HAP-1 (cell line): ENCODE data around the gene TTC34.

Experiments used
- DNase-seq, 2 experiments: peaks; one replicate each; pipeline ENCODE4 v3.0.0-alpha.2; 2016 to 2020; ENCODE audit warnings: low spot score in 2 of 2
- H3K27me3 ChIP-seq: fragments of 250-450 bp; sonication (Bioruptor Pico); 2 replicates; pipeline ENCODE4 v1.5.1; 2020; ENCODE audit warnings: low read depth, mild to moderate bottlenecking, moderate library complexity
- H3K36me3 ChIP-seq: fragments of 250-450 bp; sonication (Bioruptor Pico); replicated peaks from 2 replicates; pipeline ENCODE4 v1.5.1; 2020; ENCODE audit warnings: mild to moderate bottlenecking
- H3K4me1 ChIP-seq: fragments of 250-450 bp; sonication (Bioruptor Pico); 2 replicates; pipeline ENCODE4 v1.5.1; 2020; ENCODE audit warnings: mild to moderate bottlenecking
- H3K4me3 ChIP-seq: fragments of 250-450 bp; sonication (Bioruptor Pico); 2 replicates; pipeline ENCODE4 v1.5.1; 2020; ENCODE audit warnings: mild to moderate bottlenecking, moderate library complexity
- H3K9me3 ChIP-seq: fragments of 250-450 bp; sonication (Bioruptor Pico); 2 replicates; pipeline ENCODE4 v1.5.1; 2020; ENCODE audit warnings: mild to moderate bottlenecking, moderate library complexity
- in situ Hi-C: fragments of 300-500 bp; cut with MboI; formaldehyde crosslinking; loops from 3 replicates; pipeline ENCODE4 v1.14.3; 2020; ENCODE audit warnings: low sequenced_read_pairs, inconsistent platforms, mixed read lengths

The TTC34 gene

DNA sequence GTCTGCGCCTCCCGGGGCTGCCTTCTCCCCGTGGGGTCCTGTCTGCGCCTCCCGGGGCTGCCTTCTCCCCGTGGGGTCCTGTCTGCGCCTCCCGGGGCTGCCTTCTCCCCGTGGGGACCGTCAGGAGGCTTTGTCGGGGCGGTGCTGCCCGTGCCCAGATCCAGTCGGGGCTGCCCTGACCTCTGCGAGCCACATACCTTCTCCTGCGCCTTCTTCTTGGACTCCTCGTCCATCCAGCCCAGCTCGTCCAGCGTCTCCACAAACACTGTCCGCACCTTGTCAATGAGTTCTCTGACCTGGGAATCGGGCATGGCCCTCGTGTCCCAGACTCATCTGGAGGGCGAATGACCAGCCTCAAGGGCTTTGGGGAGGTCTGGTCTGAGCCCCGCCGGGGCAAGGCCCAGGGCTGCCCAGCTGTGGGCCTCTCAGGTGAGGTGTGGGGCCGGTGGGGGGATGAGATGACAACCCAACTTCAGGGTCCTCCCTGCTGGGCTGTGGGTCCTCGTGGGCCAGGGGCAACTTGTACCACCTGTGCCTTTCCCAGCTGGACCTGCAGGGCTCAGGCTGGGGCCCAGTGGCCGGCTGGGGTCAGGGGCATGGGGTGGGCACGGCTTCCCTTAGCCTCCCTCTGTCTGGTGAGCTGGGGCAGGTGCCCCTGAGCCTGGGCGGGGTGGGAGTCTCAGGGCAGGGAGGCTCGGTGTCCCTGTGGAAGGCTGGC is 205.5 kb downstream of the TTC34 start:
- no peaks in the 10 kb centered on the region for H3K4me1 ChIP-seq
- peaks cover 7% of the 10 kb centered on the region for H3K27me3 ChIP-seq
- in situ Hi-C loops = no loop called here
- H3K36me3 ChIP-seq = no peaks in the 10 kb centered on the region
- H3K9me3 ChIP-seq = no peaks in the 10 kb centered on the region
- no peak for DNase-seq
- no peak overlapping the region for H3K4me3 ChIP-seq

DNA sequence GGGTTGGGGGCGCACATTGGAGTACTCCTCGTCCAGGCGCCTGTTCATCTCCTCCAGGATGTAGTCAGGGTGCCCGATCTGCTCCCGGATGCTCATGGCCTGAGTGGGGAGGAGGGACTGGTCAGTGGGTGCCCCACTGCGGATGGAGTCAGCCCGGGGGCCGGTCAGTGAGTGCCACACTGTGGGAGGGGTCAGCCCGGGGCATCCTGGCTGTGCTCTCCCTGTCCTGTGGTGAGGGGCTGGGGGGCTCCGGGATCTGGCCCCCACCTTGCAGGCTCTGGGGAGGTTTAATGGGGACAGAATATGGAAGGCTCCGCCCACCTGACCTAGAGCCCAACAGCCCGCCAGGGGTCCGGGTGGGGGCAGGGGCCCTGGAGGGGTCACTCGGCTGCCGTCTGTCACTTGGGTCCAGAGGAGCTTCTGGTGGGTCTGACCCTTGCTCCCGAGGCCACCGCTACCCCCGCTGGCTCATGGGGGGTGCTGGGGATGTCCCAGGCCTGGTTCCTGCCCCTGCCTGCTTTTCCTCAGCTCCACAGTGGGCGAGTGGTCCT is 206.2 kb downstream of the TTC34 start:
- no peak overlapping the region for H3K4me3 ChIP-seq
- no peaks in the 10 kb centered on the region for H3K4me1 ChIP-seq
- H3K36me3 ChIP-seq = no peaks in the 10 kb centered on the region
- in situ Hi-C loops = no loop called here
- H3K27me3 ChIP-seq = peaks cover 5% of the 10 kb centered on the region
- no peak for DNase-seq
- no peaks in the 10 kb centered on the region for H3K9me3 ChIP-seq

DNA sequence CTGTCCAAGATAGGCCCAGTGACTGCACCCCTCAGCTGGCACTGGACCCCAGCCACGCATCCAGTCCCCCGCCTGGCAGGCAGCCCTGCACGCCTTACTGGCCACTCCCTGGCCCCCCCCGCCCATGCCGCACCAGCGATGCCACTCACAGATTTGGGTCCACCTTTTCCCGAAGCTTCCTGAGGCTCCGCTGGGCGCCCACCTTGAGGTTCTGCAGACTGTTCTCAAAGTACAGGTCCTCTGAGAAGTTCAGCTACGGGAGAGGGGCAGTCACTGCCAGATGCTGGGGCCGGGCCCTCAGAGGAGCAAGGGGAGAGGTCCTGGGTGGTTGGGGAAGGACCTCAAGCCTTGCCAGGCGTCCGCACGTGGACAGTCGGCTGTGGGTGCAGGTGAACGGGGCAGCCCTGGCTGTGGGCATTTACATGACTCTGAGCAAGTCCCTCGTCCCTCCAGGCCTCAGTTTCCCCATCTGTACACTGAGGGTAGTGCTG is 206.8 kb downstream of the TTC34 start:
- DNase-seq = no peak
- in situ Hi-C loops = no loop called here
- H3K4me1 ChIP-seq = no peaks in the 10 kb centered on the region
- no peaks in the 10 kb centered on the region for H3K36me3 ChIP-seq
- H3K4me3 ChIP-seq = no peak overlapping the region
- H3K27me3 ChIP-seq = peaks cover 5% of the 10 kb centered on the region
- H3K9me3 ChIP-seq = no peaks in the 10 kb centered on the region

DNA sequence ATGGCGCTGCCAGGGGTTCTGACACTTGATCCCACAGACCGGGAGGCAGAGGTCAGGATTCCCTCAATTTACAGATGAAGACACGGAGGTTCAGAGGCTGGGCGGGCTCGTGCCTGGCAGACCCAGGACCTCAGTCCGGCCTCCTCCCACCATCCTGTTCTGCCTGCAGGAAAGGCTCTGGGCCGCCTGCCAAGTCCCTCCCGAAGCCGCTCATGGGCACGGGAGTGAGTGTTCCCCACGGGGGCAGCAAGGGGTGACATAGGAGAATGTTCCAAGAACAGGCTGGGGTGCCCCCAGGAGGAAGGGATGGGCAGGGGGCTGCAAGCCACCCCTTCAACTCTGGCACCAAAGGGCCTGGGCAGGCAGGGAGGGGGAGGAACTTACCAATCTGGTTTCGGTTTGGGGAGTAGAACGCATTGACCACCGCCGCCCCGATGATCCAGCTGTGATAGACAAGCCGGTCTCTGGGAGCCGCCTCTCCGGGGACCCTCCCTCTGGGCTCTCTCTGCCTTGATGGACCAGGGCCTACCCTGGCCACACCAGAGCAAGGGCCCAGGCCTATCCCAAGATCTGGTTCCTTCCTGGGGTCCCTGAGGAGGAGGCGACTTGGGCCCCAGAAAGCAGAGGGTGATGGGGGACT is 207.4 kb downstream of the TTC34 start:
- no peaks in the 10 kb centered on the region for H3K36me3 ChIP-seq
- in situ Hi-C loops = no loop called here
- no peaks in the 10 kb centered on the region for H3K9me3 ChIP-seq
- H3K4me1 ChIP-seq = no peaks in the 10 kb centered on the region
- no peak overlapping the region for H3K4me3 ChIP-seq
- H3K27me3 ChIP-seq = peaks cover 5% of the 10 kb centered on the region
- peak in 1 of 2 experiments; percentile 21 for DNase-seq

DNA sequence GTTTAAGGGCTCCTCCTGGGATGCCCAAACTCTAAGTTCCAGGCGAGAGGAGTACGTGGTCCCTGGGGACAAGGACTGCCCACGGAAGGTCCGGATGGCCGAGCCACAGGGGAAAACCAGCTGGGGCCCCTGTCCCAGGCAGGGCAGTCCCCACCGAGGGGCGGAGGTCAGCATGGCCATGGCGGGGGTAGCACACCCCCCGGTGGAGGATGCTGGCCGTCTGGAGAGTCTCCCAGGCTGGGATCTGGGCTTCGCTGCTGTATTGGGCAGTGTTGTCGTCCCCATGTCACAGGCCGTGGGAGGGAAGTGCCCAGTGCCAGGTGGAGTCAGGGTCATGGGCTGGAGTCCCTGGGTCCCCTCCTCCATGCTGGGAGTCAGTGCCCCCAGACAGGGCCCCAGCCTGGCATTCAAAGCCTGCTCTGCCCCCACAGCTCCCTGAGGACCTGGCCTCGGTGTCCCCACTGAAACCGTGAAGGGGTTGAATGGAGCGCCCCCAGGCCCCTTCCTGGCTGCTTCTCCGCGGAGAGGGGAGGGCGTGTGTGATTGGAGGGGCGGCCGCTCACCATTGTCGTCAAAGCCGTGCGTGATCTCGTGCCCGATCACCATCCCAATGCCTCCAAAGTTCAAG is 208.1 kb downstream of the TTC34 start:
- no peak for DNase-seq
- Histone ChIP-seq H3K36me3 (no peaks in the 10 kb centered on the region), H3K9me3 (no peaks in the 10 kb centered on the region), H3K4me3 (no peak overlapping the region), H3K27me3 (peaks cover 5% of the 10 kb centered on the region), H3K4me1 (no peaks in the 10 kb centered on the region)
- in situ Hi-C loops = no loop called here

DNA sequence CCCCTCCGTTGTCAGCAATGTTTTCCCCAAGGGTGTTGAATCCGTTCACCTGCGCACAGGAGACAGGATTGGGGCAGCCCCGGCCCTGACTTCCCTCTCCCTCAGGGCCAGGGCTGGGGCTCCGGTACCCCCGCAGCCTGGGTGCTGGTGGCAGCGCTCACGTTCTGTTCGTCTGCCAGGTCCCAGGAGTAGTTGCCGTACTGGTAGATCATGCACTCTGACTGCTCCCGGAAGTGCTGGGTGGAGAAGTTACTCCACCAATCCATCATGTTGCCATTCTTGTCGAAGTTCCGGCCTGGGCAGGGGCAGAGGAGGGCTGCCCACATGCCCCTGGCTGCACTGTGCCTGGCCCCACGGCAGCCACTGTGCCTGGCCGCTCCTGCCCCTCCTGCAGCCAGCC is 208.8 kb downstream of the TTC34 start:
- no peaks in the 10 kb centered on the region for H3K4me1 ChIP-seq
- H3K36me3 ChIP-seq = no peaks in the 10 kb centered on the region
- H3K4me3 ChIP-seq = no peak overlapping the region
- H3K27me3 ChIP-seq = peaks cover 5% of the 10 kb centered on the region
- DNase-seq = no peak
- in situ Hi-C loops = no loop called here
- no peaks in the 10 kb centered on the region for H3K9me3 ChIP-seq

DNA sequence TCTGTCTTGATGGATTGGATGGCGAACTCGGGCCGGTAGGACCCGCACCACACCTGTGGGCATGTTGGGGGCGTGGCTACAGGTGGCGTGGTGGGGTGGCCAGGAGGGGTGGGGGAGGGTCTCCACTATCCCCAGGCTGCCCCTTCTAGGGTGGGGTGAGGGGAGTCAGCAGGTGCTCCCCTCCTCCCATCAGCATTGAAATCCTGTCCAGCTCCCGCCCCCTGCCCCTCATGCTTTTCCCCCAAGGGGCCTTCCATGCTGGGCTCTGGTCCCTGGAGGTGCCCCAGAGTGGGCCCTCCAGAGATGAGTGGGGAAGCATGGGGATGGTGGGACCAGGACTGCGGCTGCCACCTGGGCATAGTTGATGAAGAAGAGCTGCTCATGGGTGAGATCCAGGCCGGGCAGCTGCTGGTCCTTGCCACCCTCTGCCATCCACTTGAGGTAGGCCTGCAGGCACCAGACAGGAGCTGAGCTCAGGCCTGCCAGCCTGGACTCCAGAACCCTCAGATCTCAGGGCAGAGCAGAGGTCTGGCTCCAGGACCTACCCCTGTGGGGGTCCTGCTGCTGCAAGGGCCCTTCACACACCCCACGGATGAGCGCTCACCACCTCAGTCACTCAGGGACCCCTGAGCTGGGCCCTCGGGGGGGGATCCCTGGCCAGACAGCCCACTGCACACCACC is 209.8 kb downstream of the TTC34 start:
- Histone ChIP-seq H3K27me3 (peaks cover 5% of the 10 kb centered on the region; the same call in 1 of the 2 replicates), H3K9me3 (no peaks in the 10 kb centered on the region), H3K4me3 (no peak overlapping the region), H3K36me3 (no peaks in the 10 kb centered on the region), H3K4me1 (peaks cover 2% of the 10 kb centered on the region; the same call in 1 of the 2 replicates)
- no peak for DNase-seq
- in situ Hi-C loops = no loop called here

DNA sequence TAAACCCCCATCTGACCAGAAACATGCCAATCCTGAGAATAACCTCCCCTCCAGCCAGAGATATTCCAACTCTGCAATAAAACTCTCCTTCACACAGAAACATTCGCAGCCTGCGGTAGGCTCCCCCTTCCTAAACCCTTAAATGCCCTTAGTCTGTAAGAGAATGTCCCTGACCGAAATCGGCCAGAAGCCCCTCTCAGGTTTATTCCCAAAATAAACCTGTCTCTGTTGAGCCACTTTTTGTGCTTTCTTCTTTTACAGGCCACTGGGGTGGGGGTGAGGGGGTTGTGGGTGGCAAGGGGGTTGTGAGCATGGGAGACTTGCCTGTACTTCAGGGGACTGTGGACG is 210.3 kb downstream of the TTC34 start:
- Histone ChIP-seq H3K4me3 (no peak overlapping the region), H3K4me1 (peaks cover 2% of the 10 kb centered on the region; the same call in 1 of the 2 replicates), H3K9me3 (no peaks in the 10 kb centered on the region), H3K27me3 (peaks cover 5% of the 10 kb centered on the region; the same call in 1 of the 2 replicates), H3K36me3 (no peaks in the 10 kb centered on the region)
- in situ Hi-C loops = no loop called here
- DNase-seq = no peak

DNA sequence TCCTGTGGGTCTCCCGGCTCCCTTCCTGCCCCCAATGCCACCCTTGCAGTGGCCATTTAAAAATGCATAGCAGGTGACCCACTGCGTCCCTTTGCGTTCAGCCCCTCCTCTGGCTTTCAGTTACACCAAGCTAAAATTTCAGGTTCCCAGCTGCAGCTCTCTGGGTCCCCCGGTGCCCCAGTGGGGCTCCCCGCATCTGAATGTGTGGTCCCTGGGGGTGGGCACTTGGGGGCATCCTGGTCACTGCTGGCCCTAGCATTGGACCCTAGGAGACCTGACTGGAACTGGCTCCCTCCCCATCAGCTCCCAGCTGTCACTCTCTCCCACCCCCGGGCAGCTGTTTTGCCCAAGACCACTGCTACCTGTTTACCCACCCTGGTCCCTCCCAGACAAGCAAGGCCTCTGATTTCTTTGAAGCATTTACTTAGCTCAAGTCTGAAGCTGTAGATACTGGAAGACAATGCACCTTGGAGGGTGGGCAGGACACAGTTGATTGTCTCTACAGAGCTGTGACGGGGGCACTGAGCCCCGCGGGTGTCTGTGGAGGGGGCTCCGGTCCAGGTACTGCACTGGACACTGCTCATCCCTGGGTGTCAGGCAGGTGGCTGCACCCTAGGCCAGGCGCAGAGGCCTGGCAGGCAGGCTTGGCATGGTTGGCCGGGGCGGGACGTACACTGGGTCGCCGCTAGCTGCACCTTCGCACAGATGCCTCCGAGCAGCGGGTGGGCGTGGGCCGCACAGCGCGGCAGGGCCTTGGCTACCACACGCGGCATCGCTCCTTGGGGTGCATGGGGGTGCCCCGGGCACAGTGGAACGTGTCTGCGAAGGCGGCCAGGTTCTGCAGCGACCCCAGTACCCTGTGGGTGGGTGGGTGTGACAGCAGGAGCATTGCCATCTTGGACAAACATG is 211.0 kb downstream of the TTC34 start:
- H3K36me3 ChIP-seq = no peaks in the 10 kb centered on the region
- peaks cover 5% of the 10 kb centered on the region; the same call in 1 of the 2 replicates for H3K27me3 ChIP-seq
- no peak overlapping the region for H3K4me3 ChIP-seq
- in situ Hi-C loops = no loop called here
- no peaks in the 10 kb centered on the region for H3K9me3 ChIP-seq
- H3K4me1 ChIP-seq = peaks cover 2% of the 10 kb centered on the region; the same call in 1 of the 2 replicates
- no peak for DNase-seq

DNA sequence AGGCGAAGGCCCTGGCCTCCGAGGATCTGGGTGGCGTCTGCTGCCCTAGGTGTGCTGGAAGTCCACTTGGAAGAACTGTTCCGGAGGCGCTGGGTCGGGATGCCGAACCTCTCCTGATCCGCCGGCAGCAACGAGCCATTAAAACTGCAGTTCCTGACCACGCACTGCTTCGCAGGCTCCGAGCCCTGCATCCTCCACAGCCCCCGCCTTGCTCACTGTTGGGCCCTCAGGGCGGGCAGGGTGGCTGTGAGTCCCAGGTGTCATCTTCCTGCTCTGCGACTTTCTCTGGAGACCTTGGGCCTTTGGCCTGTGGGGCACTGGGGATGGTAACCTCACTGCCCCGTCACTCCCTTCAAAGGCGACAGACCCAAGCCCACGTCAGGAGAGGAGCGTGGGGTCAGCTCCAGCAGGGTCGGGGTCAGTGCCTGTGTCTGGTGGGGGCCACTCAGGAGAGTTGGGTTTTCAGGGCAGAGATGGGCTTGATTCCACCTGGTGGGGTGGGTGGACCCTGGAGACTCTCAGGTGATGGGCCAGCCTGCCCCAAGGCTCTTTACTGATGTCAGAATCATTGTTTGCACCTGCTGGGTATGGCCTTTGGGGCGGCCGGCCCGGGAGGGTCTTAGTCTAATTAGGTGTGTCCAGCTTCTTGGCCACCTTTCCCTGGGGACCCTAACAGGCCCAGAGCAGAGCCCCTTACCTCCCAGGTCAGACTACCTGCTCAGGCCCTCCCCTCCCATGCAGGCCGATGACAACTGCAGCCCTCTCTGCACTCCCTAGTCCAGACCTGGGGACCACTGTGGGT is 211.9 kb downstream of the TTC34 start:
- H3K4me3 ChIP-seq = no peak overlapping the region
- no peaks in the 10 kb centered on the region for H3K9me3 ChIP-seq
- no peak for DNase-seq
- peaks cover 5% of the 10 kb centered on the region; the same call in 1 of the 2 replicates for H3K27me3 ChIP-seq
- H3K36me3 ChIP-seq = no peaks in the 10 kb centered on the region
- in situ Hi-C loops = loop anchor here (10.0 kb wide), 1 partner anchor 175 kb away; the partner anchor contains the start of gene PEX10
- H3K4me1 ChIP-seq = peaks cover 2% of the 10 kb centered on the region; the same call in 1 of the 2 replicates

DNA sequence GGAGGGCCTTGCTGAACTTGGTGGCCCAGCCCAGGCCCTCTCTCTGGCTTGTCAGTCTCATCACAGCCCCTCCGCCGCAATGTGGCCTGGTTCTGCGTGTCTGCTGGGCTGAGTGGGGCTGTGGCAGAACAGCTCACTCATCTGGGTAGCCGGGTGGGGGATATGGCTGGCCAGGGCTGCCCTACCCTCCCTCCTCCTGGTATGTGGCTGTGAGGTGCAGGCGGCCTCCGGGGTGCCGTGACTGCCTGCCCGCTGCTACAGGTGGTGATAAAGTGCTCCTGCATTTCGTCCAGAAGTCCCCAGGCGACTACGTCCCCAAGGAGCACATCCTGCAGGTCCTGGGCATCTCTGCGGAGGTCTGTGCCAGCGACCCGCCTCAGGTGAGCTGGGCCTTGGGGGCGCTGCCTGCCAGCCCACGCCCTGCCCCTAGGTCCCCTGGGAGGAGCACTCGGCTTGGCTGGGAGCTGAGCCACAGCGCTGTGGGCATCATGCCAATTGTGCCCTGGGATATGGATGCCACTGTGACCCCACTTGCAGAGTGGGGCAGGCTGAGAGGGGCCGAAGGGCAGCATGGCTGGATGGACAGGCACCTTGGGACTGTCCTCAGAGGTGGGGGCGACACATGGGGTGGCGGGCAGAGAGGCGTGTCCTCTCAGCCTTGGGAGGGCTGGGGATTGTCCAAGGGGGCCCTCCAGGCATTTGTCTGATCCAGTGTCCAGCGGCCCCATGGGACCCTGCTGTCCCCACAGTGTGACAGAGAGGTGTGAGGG is 212.6 kb downstream of the TTC34 start:
- peaks cover 1% of the 10 kb centered on the region; the same call in 1 of the 2 replicates for H3K27me3 ChIP-seq
- H3K4me1 ChIP-seq = peaks cover 2% of the 10 kb centered on the region; the same call in 1 of the 2 replicates
- H3K36me3 ChIP-seq = no peaks in the 10 kb centered on the region
- no peak for DNase-seq
- H3K4me3 ChIP-seq = no peak overlapping the region
- no peaks in the 10 kb centered on the region for H3K9me3 ChIP-seq
- in situ Hi-C loops = loop anchor here (10.0 kb wide), 1 partner anchor 174 kb away; the partner anchor contains the start of gene PEX10
